Measurements from ENCODE around the gene ZNF800.

The ZNF800 gene

DNA sequence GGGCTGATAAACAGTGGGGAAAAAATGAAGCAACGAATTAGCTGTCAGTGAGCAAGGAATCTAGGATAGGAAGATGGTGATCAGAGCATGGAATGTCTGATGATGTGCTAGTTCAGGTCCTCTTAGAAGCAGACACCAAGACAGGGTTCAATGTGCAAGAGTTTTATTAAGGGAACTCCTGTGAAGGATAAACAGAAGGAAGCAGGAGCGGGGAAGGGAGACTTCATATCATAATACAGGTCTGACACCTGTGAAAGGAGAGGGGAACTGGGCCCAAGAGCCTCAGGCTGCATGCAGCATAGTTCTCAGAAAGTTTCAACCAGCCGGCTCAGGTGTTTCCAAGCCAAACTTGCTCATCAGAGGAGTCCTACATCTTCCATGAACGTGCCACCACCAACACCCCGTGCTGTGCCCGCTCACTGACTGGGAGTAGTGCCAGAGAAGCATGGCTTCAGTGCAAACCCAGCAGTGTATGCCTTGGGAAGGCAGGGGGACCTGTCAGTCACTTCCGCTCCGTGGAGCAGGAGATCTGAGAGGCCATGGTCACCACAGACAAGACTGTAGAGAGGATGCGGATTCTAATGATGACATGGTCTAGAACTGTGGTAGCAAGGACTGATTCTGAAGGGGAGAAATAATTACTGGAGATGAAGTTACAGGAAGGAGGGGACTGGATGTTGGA, 45.8 kb downstream of the ZNF800 start:
- DNase-seq (ENCODE audit: low spot score): no peak

DNA sequence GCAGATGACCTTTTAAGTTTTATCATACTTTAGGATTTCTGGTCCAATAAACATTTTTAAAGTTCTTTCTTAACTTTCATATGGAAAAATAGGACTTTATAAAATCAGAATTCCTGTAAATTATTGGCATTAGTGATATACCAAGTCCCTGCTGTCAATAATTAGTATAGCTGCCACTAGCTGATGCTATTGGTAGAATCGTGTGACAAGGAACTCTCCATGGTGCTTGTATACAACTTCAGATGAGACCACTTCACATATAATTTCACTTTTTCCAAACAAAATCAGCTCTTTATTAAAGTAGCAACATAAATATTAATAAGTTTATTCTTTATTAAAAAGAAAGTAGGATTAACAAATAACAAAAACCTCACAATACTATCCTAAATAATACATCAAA, 49.9 kb downstream of the ZNF800 start:
- no peak for DNase-seq (ENCODE audit: low spot score)

DNA sequence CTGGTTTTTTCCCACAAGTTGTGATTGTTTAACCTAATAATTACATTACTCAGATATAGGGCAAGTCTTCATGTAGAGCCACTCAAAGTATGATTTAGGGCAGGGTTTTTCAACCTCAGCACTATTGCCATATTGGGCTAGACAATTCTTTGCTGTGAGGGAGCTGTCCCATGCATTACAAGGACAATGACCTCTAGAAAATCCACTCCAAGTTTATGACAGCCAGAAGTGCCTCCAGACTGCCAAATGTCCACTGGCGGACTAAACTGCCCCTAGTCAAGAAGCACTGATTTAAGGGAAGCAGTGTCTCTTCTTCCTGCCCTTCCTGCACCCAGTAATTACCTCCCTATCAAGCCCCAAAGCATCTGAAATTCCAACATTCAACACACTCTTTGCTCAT, 54.4 kb downstream of the ZNF800 start:
- DNase-seq (ENCODE audit: low spot score): no peak

DNA sequence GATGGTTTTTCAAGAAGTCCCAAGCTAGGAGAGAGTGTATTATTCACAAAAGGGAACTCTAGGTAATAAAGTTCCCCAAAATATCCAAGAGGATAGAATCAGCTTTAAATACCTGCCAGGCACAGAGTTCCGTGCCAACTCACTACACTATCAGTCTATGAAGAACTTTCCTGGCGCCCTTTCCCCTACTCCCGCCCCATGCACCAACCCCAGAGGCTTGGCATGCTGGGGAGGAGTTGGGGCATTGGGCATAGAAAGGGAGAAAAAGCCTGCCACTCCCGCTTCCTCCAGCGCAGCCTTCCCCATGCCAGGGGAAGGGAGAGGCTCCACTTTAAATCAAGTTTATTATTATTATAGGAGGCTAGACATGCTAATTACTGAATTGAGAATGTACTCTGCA, 54.9 kb downstream of the ZNF800 start:
- no peak for DNase-seq (ENCODE audit: low spot score)

DNA sequence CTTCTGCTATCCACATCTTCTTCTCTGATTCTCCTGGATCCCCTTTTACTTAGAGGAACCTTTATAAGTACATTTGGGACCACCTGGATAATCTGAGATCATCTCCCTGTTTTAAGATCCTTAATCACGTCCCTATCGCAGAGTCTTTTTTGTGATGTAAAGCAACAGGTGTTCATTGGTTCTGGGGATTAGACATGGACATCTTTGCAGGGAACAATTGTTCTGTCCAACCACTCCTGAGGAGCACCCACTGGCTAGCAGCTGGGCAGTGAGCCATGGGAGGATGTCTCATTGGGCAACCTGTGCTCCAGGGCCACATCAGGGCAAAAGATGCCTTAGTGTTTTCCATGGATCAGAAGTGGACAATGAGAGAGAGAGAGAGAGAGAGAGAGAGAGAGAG, 56.0 kb downstream of the ZNF800 start:
- no peak for DNase-seq (ENCODE audit: low spot score)

DNA sequence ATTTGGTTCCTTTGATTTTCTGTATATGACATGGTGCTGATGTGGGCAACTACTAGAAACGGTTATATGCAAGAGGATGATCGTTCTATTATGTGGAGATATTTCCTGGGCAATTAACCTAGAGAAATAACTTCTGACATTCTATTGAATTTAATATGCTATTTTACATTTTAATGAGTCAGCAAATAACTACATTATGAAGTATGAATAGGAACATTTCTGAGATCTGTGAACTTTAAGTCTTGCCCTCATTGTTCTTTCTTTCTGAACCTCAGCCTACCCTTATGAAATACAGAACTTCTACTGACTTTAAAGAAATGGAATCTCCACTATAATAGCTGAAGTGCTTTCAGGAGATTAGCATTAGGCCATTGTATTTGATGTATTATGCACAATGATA, 59.6 kb downstream of the ZNF800 start:
- no peak for DNase-seq (ENCODE audit: low spot score)

DNA sequence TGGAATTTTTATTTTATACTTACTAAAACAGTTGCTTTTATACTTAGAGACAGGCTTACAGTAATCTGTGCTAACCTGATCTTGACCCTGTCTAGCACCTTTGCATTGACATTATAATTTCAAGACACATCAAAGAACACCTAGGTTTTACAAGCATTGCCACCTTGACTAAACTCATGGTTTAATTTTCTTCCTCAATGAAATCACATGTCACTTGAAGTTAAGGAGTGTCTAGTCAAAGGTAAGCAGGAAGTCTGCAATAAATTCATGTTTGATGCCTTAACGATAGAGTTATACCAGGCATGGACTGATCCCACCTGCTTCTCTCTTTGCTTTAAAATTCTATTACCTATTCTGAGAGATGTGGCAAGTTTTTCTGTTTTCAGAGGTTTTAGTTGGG, 62.4 kb downstream of the ZNF800 start:
- DNase-seq (ENCODE audit: low spot score): no peak

DNA sequence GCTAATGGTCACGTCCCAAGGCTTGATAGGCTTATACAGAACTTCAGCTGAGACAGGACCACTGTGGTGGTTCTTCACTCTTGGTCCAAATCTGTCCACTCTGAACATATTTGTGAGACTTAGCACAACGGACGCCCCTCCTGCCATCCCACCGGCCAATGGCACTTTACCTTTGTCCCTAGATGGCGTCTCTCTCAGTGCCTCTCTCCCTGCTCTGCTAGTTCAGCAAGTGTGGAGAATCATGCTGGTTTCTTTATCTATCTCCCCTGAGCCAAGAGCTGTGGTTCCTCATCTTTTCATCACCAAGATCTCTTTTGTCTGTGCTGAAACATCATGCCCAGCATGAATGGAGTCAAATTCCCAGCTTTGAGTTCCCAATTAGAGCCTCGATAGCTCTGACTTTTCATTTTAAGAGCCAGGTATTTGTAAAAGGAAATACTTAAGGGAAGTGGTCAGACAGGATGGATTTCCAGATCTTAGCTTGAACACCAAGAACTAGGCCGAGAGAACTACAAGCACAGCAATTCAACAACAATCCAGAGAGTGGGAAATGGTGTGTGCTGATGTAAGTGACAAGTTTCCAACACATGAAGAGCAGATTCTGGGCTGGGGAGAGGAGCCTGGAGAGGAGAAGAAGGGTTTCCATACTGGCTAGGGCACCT, 69.5 kb downstream of the ZNF800 start:
- no peak for DNase-seq (ENCODE audit: low spot score)

DNA sequence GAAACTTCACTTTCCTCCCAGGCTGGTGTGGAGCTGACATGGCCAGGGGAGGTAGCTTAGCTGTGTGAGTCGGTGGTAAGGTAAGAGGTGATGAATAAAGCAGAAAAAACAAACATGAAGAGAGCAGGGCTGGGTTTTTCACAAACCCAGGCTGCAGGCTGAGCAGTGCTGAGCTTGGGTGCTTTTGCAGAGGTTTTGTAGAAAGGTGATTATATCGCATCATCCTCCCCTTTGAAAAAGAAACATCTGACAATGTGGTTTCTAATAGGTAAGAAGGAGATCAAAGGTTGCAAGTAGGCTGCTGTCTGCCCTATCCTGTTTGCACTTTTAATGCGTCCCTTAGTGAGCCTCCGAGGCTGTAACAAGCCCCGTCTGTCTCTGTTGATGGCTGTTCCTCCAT, 70.2 kb downstream of the ZNF800 start:
- no peak for DNase-seq (ENCODE audit: low spot score)

DNA sequence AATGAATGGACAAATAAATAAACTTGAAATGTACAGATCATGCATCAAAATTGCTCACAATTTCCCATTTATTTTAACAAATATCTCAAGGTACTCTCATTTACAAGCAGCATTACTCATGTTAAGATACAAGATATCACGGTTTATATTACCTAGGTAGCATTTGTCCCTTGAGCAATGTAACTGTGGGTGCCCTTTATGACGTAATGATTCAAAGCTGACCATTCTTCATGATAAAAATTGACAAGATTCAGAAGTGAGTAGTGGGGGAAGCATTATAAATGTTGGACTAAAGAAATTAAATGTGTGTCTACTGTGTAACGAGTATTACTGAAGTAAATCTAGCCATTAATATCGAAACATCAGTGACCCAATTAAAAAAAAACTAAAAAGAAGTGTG, 71.5 kb downstream of the ZNF800 start:
- no peak for DNase-seq (ENCODE audit: low spot score)
